22Rv1 (cell line): ENCODE measurements around the gene CPLX1.
A peak's percentile ranks its signal among the peaks of the same experiment; 100 is the strongest.
"Not testable (repeated sequence)": the region's sequence is repeated elsewhere in the genome, so short reads cannot be mapped to it uniquely, and the experiment has no call there.

Source experiments
- H3K27ac ChIP-seq: fragments of 450-650 bp; 2 replicates; pipeline ENCODE4 v1.5.1; 2017
- CTCF ChIP-seq: fragments of 450-650 bp; IDR thresholded peaks from 2 replicates; pipeline ENCODE4 v1.5.1; 2017; ENCODE audit warnings: mild to moderate bottlenecking
- ZFX ChIP-seq: fragments of 450-650 bp; IDR thresholded peaks from 2 replicates; pipeline ENCODE4 v1.6.1; 2017; ENCODE audit warnings: antibody characterized with exemption, borderline replicate concordance

CPLX1 gene

GRCh38 chr4:761739-762138, 64.2 kb downstream of the CPLX1 start:
- H3K27ac ChIP-seq, result peak overlapping the region; percentile 40; the same call in 1 of the 2 replicates
- TF ChIP-seq CTCF, result no peak
- TF ChIP-seq ZFX, result no peak

- TF ChIP-seq ZFX (no peak), CTCF (no peak)
- no peak overlapping the region for H3K27ac ChIP-seq
These were observed 64.8 kb downstream of the CPLX1 start for GRCh38 chr4:761086-761485.

- TF ChIP-seq CTCF, result no peak
- TF ChIP-seq ZFX, result no peak
These were observed 65.3 kb downstream of the CPLX1 start for GRCh38 chr4:760616-761015.

GRCh38 chr4:759810-760209, 66.1 kb downstream of the CPLX1 start:
- H3K27ac ChIP-seq, result not testable (repeated sequence)

More at GRCh38 chr4:760616-761015, 65.3 kb downstream of the CPLX1 start:
- no peak overlapping the region for H3K27ac ChIP-seq

GRCh38 chr4:757111-757510, 68.8 kb downstream of the CPLX1 start:
- H3K27ac ChIP-seq, result no peak overlapping the region

GRCh38 chr4:754221-755120, 71.5 kb downstream of the CPLX1 start:
- H3K27ac ChIP-seq, result no peak overlapping the region

More at GRCh38 chr4:757111-757510, 68.8 kb downstream of the CPLX1 start:
- TF ChIP-seq ZFX (no peak), CTCF (no peak)

GRCh38 chr4:753186-753585, 72.7 kb downstream of the CPLX1 start:
- not testable (repeated sequence) for H3K27ac ChIP-seq

More at GRCh38 chr4:754221-755120, 71.5 kb downstream of the CPLX1 start:
- TF ChIP-seq ZFX (no peak), CTCF (no peak)

GRCh38 chr4:752196-752861, 73.6 kb downstream of the CPLX1 start:
- no peak overlapping the region for H3K27ac ChIP-seq
- TF ChIP-seq CTCF, result no peak
- TF ChIP-seq ZFX, result no peak
